Gastroesophageal sphincter (tissue), 3 donors: ENCODE data around the gene AFF2.

ENCODE experiments used
- EP300 ChIP-seq: sonication (generic); formaldehyde crosslinking; IDR thresholded peaks from one replicate; pipeline ENCODE4 v1.6.1; 2017; ENCODE audit warnings: antibody characterized with exemption, mild to moderate bottlenecking
- POLR2A ChIP-seq, 2 donors: fragments of 450-650 bp; IDR thresholded peaks; one replicate each; pipeline ENCODE4 v1.6.1; 2017; ENCODE audit warnings: antibody characterized with exemption in 2 of 2, mild to moderate bottlenecking in 2 of 2, moderate library complexity in 1 of 2
- TF ChIP-seq, protein P1 (sequence below), 4 experiments: fragments of 200-600 bp in 2 of 4; fragments of 450-650 bp in 2 of 4; sonication (generic) in 1 of 4; IDR thresholded peaks; one replicate each; pipeline ENCODE4 v1.5.1; 2017 to 2019; ENCODE audit warnings: antibody characterized with exemption in 4 of 4, mild to moderate bottlenecking in 2 of 4, moderate library complexity in 2 of 4

DNA sequence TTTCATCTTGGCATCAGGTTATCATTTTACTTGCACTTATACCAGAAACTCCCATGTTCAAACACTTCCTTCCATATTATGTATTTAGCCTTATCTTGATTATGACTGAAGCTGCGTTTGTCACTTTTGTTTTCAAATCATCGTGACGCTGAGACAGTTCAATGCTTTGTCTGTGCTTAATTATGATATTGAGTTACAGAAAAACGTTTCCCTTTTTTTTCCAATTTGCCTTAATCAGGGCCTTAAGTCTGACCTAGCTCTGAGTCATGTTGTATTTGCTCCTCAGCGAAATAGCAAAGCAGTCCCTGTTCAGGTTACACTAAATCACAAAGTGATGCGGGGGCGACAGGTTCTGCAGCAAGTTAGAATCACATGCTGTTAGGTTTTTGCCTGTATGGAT is 254.7 kb downstream of the AFF2 start:
- TF ChIP-seq, protein P1, sequence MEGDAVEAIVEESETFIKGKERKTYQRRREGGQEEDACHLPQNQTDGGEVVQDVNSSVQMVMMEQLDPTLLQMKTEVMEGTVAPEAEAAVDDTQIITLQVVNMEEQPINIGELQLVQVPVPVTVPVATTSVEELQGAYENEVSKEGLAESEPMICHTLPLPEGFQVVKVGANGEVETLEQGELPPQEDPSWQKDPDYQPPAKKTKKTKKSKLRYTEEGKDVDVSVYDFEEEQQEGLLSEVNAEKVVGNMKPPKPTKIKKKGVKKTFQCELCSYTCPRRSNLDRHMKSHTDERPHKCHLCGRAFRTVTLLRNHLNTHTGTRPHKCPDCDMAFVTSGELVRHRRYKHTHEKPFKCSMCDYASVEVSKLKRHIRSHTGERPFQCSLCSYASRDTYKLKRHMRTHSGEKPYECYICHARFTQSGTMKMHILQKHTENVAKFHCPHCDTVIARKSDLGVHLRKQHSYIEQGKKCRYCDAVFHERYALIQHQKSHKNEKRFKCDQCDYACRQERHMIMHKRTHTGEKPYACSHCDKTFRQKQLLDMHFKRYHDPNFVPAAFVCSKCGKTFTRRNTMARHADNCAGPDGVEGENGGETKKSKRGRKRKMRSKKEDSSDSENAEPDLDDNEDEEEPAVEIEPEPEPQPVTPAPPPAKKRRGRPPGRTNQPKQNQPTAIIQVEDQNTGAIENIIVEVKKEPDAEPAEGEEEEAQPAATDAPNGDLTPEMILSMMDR (IDR thresholded peaks at IDR 0.05): no peak
- no peak for TF ChIP-seq POLR2A (IDR thresholded peaks at IDR 0.05)
- no peak for TF ChIP-seq EP300
